Measurements from ENCODE around the gene MFAP2.

The MFAP2 gene, protein sequence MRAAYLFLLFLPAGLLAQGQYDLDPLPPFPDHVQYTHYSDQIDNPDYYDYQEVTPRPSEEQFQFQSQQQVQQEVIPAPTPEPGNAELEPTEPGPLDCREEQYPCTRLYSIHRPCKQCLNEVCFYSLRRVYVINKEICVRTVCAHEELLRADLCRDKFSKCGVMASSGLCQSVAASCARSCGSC

DNA sequence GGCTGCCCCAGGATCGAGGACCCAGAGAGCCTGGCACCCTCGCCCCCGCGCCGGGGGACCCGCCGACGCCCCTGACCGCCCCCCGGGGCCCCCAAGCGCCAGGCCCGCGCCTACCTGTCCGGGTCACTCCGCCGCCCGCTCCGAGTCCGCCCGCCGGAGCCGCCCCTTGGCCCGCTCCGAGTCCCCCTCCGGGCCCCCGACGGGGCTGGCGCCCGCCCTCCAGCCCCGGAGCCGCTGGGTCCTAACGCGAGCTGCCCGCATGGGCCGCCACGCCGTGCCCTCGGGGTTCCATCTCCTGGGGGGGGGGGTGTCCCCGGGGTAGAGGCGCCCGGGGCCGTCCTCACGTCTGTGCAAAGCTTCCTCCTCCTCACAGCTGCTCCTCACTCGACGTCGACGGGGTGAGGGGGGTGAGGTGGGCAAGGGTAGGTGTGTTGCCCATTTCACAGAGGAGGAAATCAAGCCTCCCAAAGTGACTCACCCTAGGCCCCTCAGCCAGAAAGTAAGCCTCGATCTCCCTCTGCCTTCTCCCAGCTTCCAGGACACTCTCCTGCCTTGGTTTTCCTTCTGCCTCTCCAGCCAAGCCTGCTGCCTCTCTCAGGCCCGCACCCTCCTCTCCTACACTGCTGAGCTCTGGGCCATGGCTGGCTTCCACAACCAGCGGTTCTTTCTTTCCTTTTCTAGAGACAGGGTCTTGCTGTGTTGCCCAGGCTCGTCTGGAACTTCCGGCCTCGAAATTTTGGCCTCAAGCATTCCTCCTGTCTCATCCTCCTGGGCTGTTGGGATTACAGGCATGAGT lies at the start of gene MFAP2:
Gene MFAP2 (minus strand): TSS at position 148 of the 796 bp plus-strand sequence. CDS start 2,347 bp downstream, outside the sequence.
- DNase-seq: peak in 1 of 3 donors; percentile 18

DNA sequence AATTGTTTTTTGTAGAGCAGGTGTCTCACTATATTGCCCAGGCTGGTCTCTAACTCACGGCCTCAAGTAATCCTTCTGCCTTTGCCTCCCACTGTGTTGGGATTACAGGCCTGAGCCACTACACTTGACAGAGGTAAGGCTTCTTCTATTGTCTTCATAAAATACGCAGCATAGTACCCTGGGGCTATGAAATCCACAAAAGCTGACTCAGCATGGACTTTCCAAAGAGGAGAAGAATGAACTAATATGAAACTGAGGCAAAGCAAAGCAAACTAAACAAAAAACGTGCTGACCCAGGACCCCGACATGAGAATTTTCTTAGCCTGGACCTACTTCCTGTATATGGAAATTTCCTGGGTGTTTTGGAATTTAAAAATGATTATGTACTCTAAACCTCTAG lies 49.8 kb upstream of the MFAP2 start:
- peak; percentile 52 to 54 (median 53) for DNase-seq

DNA sequence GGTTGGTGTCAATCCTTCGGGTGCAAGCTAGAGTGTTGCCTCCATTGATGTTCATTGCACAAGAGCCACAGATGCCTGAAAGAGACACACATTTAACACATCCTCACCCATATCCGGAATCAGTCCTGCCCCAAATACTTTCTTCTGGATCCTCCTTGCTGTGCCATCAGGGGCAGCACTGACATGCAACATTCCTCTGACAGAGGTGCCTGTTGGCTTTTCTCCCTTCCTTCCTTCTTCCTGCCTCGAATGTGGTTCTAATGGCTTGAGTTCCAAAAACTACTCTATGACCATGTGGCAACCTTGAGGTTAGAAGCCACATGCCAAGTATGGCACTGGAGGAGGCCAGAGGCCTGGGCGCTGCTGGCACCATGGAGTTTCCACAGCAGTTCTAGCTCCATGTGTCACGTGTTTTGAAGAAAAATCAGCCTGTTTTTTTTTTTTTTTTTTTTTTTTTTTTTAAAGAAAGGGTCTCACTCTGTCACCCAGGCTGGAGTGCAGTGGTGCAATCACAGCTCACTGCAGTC lies 48.3 kb upstream of the MFAP2 start:
- DNase-seq: no peak

DNA sequence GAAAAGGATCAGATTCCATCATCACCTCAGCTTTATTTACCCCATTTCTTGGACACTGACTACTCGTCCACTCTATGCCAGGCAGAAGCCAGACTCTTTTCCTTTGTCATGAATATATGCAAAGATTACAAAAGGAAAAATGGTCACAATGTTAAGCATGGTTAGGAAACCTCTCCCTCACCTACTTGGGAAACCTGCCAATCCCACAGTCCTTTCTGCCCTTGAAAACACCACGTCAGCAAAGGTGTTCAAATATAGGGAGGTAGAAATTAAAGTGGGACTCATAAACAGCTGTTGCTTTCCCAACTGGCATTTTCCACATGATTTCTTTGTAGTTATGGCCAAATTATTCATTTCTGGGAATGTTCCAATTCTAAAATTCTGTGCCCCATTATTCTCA lies 47.5 kb upstream of the MFAP2 start:
- no peak for DNase-seq

DNA sequence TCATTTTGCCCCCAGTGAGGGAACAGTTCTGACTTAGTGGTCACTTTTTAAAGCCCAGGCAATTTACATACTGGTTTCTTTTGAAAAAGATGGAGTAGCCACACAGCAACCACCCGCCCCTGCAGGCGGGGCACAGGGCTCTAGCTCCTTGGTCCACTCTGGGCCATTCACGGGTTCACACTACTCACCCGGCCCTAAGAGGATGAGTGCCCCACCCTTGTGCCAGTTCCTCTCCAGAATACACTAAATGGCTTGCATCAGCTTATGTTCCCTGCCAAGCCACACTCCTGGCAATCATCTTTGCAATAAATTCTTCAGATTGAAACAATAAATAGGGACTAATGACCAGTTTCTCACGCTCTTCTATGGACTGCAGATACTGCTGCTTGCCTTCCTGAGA lies 47.0 kb upstream of the MFAP2 start:
- peak in 2 of 3 donors; percentile 32 to 41 for DNase-seq

DNA sequence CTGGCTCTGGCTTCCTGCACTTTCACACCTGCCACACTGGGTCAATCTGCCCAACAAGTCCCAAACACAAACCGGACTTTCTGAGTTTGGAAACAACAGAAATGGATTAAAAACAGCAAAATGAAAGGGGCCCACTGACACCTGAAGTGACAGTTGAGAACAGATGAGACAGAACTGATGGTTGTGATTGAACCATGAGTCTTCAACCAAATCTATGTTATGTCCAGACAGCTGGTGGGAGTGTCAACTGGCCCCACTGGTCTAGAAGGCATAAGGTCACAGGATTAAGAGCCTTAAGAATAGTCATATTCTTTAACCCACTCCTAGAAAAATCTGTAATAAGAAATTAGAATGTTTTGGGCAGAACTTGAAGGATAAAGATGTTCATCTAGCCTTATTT lies 44.3 kb upstream of the MFAP2 start:
- DNase-seq: no peak

DNA sequence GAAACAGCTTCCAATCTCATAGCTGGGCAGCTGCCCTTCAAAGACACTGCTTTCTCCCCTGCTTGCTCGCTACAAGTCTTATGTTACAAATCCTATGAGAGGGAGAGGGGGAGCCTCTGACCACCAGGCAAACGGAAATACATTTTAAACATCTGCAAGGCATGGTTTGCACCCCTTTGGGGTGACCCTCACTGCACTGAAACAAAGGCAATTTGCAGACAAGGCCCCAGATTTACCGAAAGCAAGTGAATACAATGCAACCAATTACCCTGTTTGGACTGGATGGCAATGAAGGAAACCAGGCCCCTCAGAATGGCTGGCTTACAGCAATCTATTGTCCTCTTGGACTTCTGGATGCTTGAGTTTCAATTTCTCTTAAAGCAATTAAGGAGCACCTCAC lies 43.2 kb upstream of the MFAP2 start:
- no peak for DNase-seq

DNA sequence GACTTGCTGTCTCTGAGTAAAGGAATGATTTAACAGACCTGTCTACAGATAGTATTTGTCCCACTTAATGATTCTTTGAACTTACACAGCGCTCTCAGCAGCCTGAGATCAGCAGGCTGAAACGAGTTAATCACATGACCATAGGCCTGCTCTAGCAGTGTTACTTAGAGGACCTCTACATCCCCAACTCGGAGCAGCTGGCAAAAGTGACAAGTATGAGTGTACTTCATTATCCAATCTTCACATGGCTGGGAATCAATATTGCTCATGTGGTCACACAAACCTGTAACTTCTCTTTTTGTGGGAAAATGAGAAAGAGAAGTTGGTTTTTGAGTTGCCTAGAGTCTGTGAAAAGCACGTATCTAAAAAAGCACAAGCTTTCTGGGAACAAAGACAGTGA lies 42.7 kb upstream of the MFAP2 start:
- DNase-seq: peak; percentile 50 to 67 (median 60)

DNA sequence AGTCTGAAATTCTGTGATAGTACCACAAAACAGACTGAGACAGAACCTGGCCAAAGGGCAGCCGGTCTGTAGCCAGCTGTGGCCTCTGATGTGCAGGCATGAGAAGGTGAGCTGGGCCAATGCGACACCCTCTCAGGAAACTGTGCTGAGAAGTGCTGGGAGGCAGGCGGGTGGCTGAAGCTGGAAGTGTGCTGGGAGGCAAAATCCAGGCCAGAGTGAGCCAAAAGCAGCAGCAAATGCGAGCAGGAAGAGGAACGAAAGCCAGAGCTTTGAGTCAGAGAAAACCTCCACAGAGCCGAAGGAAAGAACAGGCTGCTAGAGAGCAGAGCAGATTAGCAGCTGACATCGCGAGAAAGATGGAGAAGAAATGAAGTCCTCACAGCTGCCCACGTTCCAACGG lies 41.5 kb upstream of the MFAP2 start:
- no peak for DNase-seq

DNA sequence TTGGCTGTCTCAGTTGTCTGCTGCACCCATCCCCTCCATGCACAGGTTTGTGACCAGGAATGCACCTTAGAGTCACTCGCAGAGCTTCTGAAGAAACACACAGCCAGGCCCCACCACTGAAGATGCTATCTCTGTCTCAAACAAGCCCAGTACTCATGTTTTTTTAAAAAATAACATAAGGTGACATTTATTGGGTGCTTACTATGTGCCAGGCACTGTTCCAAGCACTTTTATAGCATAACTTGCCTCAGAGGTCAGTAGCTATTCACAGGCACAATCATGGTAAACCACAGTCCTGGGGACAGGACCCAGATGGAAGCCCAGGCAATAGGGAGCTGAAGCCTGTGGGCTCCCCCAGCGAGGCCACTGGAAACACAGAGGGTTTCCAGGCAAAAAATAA lies 40.1 kb upstream of the MFAP2 start:
- DNase-seq: no peak

DNA sequence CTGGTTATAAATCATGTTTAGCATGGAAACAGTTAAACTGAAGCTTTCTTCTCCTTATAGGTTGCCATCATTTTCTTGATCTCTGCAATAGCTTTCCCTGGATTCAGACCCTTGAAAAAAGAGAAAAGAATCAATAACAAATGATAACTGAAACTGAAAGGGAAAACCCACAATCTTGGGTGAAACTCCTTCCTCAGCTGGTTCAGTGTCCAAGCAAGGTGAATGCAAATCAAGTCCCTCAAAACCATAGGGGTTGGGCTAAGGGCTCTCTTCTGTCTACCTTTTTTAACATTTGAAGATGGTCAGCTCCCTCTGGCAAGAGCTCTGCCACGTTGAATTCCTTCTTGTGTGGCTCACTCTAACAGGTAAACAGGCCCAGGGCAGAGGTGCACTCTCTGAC lies 38.4 kb upstream of the MFAP2 start:
- DNase-seq: no peak

DNA sequence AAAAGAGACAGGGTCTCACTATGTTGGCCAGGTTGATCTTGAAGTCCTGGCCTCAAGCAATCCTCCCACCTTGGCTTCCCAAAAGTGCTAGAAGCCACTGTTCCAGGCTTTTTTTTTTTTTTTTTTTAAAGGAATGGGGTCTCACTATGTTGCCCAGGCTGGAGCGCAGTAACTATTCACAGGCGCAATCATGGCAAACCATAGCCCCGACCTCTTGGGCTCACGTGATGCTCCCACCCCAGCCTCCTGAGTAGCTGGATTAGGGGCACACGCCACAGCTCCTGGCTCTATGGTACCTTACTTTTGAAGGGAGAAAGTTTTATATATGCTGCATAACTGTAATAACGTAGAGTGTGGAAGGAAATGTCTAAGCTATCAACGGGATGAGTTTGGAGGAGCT lies 37.0 kb upstream of the MFAP2 start:
- no peak for DNase-seq

DNA sequence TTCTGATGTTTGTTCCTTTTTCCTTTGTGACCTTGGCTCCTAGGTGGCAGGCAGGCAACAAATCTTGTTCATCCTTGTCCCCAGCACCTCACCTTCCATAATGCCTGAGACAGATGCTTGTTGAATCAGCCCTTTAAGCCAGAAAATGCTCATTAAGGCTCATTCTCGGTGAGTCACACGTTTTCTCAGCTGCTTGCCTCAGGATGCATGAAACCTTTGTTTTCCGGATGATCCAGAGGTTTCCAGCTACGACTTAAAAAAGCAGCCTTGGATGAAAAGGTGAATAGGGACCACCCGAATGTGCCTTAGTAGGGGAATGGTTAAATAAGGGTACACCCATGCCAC lies 35.9 kb upstream of the MFAP2 start:
- DNase-seq: no peak

DNA sequence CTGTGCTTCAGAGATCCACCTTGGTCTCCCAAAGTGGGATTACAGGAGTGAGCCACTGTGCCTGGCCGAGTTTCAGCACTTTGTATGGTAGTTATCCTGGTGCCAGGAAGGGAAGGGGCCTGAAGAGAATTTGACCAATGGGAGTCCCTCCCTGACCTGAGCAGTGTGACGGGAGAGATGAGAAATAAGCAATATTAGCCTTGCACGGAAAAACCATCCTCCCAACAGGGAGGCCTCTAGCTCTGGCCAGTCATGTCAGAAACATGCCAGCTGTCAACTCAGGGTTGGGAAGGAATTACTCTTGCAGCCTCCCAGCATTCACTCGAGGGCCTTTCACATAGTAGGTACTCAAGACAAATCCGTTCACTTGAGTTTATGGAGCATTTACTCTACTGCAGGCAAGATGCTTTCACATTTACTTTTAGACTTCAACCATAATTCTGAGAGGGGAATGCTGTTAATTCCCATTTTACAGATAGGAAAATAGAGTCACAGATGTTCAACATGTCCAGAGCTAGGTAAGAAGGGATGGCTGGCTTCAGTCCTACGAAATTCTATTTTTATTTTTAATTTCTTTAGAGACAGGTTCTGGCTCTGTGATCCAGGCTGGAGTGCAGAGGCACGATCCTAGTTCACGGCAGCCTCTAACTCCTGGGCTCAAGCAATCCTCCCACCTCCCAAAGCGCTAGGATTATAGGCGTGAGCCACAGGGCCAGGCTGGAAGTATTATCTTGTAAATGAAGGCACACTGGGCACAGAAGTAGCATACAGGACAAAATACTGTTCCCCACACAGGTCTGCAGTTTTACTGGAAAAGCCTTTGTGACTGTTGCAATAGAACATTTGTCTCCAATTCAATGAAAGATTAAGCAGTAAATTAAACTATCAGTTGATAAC lies 34.5 kb upstream of the MFAP2 start:
- no peak for DNase-seq

DNA sequence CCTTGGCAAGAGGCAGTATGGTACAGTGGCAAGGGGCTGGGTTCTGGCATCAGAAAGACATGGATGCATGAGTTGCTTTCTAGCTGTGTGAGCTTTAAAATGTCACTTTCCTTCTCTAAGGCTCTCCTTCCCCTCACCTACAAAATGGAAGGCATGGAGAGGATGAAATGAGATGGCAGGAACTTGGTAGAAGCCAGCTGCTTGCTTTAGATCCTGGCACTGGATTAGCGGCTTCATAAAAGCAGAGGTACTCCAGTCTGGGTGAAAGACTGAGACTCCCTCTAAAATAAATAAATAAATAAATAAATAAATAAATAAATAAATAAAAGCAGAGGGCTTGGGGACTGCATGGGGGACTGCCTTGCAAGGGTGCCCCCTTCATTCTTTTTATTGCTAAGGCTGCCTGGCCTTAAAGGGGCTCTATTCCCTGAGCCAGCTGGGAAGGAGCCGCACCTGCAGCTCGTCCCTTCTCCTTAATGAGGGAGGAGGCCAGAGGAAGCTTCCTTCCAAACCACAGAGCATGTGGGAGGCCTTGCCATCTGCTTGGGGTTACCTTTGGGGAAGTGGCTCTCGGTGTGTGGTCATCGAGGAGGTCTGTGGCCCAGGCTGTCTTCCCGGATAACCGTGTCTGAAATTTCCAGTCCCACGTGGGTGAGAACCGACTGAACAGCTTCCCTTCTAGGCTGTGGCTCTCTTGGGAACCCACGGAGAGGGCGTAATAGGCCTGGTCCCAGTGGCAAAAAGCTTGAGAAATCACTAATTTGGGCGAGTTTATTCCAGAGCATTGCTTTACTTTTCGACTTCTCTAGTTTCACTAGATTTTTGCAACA lies 33.3 kb upstream of the MFAP2 start:
- peak; percentile 87 to 91 (median 88) for DNase-seq

DNA sequence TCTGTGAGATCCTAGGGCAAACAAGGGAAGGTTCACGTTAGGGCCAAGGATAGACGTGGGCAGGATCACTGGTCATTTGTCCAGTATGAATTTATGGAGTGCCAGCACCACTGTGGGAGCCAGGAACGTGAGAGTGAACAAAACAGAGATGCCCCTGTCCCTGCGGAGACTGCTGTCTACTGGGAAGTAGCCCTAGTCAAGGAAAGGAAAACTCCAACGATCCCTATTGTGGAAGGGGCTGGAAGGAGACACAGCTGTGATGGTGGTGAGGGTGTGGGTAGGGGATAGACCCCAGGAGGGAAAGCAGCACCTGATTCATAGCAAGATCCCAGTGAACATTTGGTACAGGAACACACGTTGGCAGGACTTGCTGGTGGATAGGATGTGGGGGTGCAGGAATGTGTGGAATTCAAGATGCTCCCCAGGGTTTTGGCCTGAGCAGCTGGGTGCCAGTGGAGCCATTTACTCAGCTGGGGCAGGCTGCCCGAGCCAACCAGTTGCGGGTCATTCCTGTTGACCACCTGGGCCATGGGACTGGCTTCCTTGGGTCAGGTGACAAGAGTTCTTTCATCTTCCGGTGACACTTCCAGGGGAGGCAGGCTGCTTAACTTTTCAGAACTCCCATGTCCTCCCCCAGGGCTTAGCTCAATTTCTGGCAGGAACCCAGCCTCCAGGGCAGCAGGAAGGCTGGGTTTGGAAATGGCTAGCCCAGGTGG lies 32.5 kb upstream of the MFAP2 start:
- DNase-seq: no peak

DNA sequence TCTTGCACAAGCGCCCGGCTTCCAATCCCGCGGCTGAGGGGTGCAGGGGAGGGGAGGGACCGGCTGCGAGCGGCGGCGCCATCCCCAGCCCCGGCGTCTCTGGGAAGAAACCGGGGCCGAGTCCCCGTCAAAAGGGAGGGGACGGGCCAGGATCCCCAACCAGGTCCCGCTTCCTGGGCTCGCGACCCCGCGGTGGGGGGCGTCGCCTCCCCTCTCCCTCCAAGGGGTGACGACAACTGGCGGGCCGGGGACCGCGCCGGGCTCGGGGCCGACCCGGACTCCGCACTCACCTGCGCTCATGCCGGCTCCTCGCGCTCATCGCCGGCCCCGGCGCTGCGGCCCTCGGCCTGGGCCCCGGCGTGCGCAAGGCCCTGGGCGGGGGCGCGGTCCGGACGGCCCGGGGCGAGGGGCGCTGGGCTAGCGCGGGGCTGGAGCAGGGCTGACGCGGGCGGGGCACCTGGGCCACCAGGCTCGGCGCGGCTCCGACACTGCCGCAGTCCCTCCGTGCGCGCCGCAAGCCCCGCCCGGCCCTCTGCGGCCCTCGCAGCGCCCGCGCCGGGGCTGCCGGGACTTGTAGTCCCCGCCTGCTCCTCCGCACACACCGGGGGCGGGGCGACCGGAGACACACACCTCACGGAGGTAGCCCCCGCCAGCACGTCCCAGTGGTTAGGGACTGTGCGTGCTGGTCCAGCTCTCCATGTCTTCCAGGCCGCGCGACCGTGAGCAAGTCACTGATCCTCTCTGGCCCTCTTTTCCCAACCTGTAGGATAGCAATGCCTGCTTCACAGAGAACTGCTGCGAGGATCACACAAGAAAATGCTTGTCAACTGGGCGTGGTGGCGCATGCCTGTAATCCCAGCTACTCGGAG lies 31.3 kb upstream of the MFAP2 start, which contains the start of gene ATP13A2:
Gene ATP13A2 (minus strand): TSS at position 490 of the 869 bp plus-strand sequence. CDS start 190 bp downstream, at position 300.
- peak; percentile 78 to 92 (median 83) for DNase-seq

DNA sequence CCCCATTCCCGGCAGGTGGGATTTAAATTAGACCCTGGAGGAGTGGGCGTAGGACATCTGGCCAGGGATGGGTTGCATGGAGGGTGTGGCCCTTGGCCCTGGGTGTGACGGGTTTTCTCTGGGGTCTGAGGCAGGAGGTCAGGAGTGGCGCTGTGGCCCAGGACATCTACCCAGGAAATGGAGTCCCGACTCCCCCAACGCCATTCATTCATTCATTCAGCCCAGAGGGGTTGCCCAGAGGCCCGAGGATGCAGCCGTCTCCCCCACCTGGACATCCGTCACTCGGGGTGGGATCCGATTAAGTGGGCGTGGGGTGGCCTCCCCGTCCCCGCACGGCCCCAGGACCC lies 30.6 kb upstream of the MFAP2 start:
- DNase-seq: no peak

DNA sequence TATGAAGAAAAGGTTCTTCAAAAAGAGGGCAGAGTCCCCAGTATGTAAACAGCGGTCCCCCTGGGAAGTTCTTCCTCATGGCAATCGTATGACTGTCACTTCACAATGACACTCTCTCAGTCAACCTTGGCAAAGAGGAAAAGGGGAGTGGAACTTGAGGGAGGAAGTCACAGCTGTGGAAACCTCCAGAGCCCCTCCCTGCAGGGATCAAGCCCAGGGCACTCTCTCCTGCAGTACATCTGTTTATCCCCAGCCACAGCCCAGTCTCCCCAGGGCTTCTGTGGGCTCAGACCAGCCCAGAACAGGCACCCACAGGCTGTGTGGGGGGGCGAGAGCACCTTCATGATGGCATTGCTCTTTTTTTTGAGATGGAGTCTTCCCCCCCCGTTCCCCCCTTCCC lies 29.3 kb upstream of the MFAP2 start:
- DNase-seq: peak; percentile 62 to 65 (median 63)

DNA sequence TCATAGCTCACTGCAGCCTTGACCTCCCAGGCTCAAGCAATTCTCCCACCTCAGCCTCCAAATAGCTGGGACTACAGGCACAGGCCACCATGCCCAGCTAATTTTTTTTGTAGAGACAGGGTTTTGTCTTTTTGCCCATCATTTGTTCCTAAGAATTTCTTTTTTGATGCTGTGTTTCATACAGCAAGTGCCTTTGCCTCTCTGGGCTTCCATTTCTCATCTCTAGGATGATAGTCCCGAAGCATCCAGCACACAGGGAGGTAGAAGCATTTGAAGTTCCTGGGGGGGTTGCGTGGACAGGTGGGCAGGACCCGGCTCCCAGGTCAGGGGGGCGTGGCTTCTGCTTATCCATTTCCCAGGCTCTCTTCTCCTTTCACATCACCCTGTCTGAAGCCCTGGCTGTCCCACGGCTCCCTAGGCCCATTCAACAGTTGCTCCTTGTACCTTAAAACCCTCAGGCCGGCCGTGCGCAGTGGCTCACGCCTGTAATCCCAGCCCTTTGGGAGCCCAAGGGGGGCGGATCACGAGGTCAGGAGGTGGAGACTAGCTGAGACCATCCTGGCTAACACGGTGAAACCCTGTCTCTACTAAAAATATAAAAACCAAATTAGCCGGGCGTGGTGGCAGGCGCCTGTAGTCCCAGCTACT lies 27.9 kb upstream of the MFAP2 start:
- no peak for DNase-seq
